HepG2 (cell line): ENCODE results near the gene ZBTB46. TPM values are rescaled to one million over a fixed set of nuclear protein-coding genes. Genes with fewer than 3 reads are reported as not detected.

Source experiments
- EED ChIP-seq: sonication (generic); formaldehyde crosslinking; IDR thresholded peaks from 2 replicates; pipeline ENCODE4 v1.5.0; 2020; ENCODE audit warnings: mild to moderate bottlenecking, missing genetic modification reagents
- HES4 ChIP-seq: sonication (generic); formaldehyde crosslinking; IDR thresholded peaks from 2 replicates; pipeline ENCODE4 v1.9.0; 2021; ENCODE audit warnings: mild to moderate bottlenecking, missing genetic modification reagents, borderline replicate concordance
- HNRNPK ChIP-seq: fragments of 200-400 bp; formaldehyde crosslinking; IDR thresholded peaks from 2 replicates; pipeline ENCODE4 v1.6.1; 2018; ENCODE audit warnings: low read length, low read depth, moderate library complexity, mild to moderate bottlenecking; ENCODE audit not compliant: poor library complexity, severe bottlenecking
- HNRNPL ChIP-seq: fragments of 200-400 bp; formaldehyde crosslinking; IDR thresholded peaks from 2 replicates; pipeline ENCODE4 v1.6.1; 2017; ENCODE audit warnings: mild to moderate bottlenecking, low read depth, low read length
- KIAA2018 ChIP-seq: sonication (generic); formaldehyde crosslinking; IDR thresholded peaks from 2 replicates; pipeline ENCODE4 v1.5.0; 2020; ENCODE audit warnings: mild to moderate bottlenecking, missing genetic modification reagents, borderline replicate concordance
- MAZ ChIP-seq, 2 experiments: sonication (generic) in 1 of 2; formaldehyde crosslinking in 1 of 2; IDR thresholded peaks; 2 replicates each; pipeline versions ENCODE4 v1.5.0 to v1.6.1; 2012 to 2020; ENCODE audit warnings: low read depth in 2 of 2, mild to moderate bottlenecking in 2 of 2, borderline replicate concordance in 1 of 2, improper control_type of control experiment in 1 of 2, low read length in 1 of 2, missing genetic modification reagents in 1 of 2, moderate library complexity in 1 of 2
- NFE2L2 ChIP-seq: fragments of 150-350 bp; IDR thresholded peaks from 2 replicates; pipeline ENCODE4 v1.6.1; 2014; ENCODE audit warnings: low read length
- NR2F1 ChIP-seq, 2 experiments: fragments of 450-650 bp in 1 of 2; formaldehyde crosslinking in 1 of 2; IDR thresholded peaks; 2 replicates each; pipeline versions ENCODE4 v1.5.0 to v1.6.1; 2016 to 2020; ENCODE audit warnings: mild to moderate bottlenecking in 1 of 2, missing compliant biosample characterization in 1 of 2, missing genetic modification reagents in 1 of 2, moderate library complexity in 1 of 2
- SNAPC5 ChIP-seq: sonication (generic); formaldehyde crosslinking; IDR thresholded peaks from 2 replicates; pipeline ENCODE4 v1.8.1; 2023; ENCODE audit warnings: mild to moderate bottlenecking, missing genetic modification reagents, borderline replicate concordance
- SPEN ChIP-seq: sonication (generic); formaldehyde crosslinking; IDR thresholded peaks from 2 replicates; pipeline ENCODE4 v1.5.1; 2020; ENCODE audit warnings: low read depth, mild to moderate bottlenecking, missing genetic modification reagents
- ZBED4 ChIP-seq: sonication (generic); formaldehyde crosslinking; IDR thresholded peaks from 2 replicates; pipeline ENCODE4 v1.4.0; 2020; ENCODE audit warnings: missing genetic modification reagents, borderline replicate concordance
- ZSCAN21 ChIP-seq: sonication (generic); formaldehyde crosslinking; IDR thresholded peaks from 2 replicates; pipeline ENCODE4 v1.8.0; 2022; ENCODE audit warnings: mild to moderate bottlenecking, missing genetic modification reagents, moderate library complexity, borderline replicate concordance
- ZUFSP ChIP-seq: sonication (generic); formaldehyde crosslinking; IDR thresholded peaks from 2 replicates; pipeline ENCODE4 v1.9.0; 2021; ENCODE audit warnings: missing genetic modification reagents, mild to moderate bottlenecking, borderline replicate concordance
- polyA plus RNA-seq, 8 experiments: library from polyadenylated mRNA; depleted of rRNA in 3 of 8; stranded (reverse) in 7 of 8; unstranded in 1 of 8; fragments of >200 nt; fragmentation: Illumina TruSeq in 4 of 8; extraction: Trizol in 4 of 8; gene quantifications; 2 replicates each; pipeline versions ENCODE4 v1.2.1 to v1.2.3, GENCODE V29; 2011 to 2016; ENCODE audit warnings: low read depth in 4 of 8, missing spikeins in 1 of 8, mixed read lengths in 1 of 8; ENCODE audit not compliant: insufficient read depth in 1 of 8
- total RNA-seq, 5 experiments: library from RNA; depleted of rRNA; stranded (reverse); fragments of >200 nt; fragmentation: Illumina TruSeq; extraction: Trizol; gene quantifications; 2 replicates each; pipeline ENCODE4 v1.2.3, GENCODE V29; 2016; ENCODE audit warnings: low read depth in 1 of 5

The ZBTB46 gene
- total and polyA plus RNA-seq, 2 of the 13 experiments (the other 11 are each of a cell fraction or from before 2014, with no cell fraction given), result 1.6 to 13.5 TPM

- no peak for TF ChIP-seq KIAA2018
- no peak for TF ChIP-seq SNAPC5 (CRISPR knock-in tag)
- TF ChIP-seq EED (CRISPR knock-in tag), result peak; percentile 10; the same call in 1 of the 2 replicates
- peak; percentile 63; the same call in 1 of the 2 replicates for TF ChIP-seq HES4
- no peak for TF ChIP-seq HNRNPK
- TF ChIP-seq MAZ (IDR thresholded peaks at IDR 0.05; ENCODE audit: borderline replicate concordance, low read depth, low read length), result no peak
- no peak for TF ChIP-seq MAZ (CRISPR knock-in tag; IDR thresholded peaks at IDR 0.05; ENCODE audit: low read depth)
- TF ChIP-seq NR2F1 (CRISPR knock-in tag; IDR thresholded peaks at IDR 0.05), result no peak
- no peak for TF ChIP-seq SPEN
- TF ChIP-seq HNRNPL, result no peak
- TF ChIP-seq ZUFSP, result no peak
- TF ChIP-seq ZBED4, result no peak
- TF ChIP-seq ZSCAN21 (CRISPR knock-in tag), result 0 out of 2 replicates have a peak, but pooled peaks have one; percentile 22
- TF ChIP-seq NFE2L2, result no peak
These were observed 88.6 kb downstream of the ZBTB46 start (continued) for GRCh38 chr20:63742381-63743024.
